ENCODE results near the gene GPR17. TPM values are rescaled to one million over a fixed set of nuclear protein-coding genes. Genes with fewer than 3 reads are reported as not detected.

GPR17 gene
- total and polyA plus RNA-seq, 8 donors: 0.24 to 3.6 (median 1.1) TPM

DNA sequence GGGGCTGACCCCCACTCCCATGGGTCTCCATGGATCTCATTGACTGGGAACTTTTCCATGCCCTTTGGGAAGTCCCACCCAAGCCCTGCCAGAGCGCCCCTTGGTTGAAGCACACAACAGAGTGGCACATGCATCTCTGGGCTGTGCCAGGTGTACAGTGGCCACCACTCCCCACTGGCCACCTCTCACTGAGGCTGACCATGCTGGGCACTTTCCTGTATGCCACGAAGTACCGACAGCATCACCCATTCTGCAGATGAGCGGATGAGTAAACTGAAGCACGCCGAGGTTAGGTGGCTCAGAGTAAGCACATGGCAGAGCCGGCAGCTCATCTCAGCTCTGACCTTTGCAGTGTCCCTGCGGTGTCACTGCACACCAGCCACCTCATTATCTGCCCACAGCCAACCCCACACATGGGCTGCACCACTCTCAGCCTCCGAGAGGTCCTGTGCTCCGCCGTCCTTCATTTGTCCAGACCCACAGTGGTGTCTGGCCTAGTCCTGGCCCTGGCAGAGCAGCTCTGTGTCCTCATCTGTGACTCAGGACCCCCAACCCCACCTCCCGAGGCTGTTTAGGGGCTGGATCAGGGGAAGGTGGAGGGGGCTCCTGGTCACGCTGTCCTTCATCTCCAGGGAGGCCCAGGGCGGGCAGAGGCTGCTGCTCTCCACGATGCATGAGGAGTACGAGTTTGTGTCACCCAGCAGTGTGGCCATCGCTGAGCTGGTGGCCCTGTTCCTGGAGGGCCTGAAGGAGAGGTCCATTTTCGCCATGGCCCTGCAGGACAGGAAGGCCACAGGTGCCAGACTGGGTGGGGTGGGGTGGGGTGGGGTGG lies 18.0 kb upstream of the GPR17 start:
- TF ChIP-seq, protein P1, sequence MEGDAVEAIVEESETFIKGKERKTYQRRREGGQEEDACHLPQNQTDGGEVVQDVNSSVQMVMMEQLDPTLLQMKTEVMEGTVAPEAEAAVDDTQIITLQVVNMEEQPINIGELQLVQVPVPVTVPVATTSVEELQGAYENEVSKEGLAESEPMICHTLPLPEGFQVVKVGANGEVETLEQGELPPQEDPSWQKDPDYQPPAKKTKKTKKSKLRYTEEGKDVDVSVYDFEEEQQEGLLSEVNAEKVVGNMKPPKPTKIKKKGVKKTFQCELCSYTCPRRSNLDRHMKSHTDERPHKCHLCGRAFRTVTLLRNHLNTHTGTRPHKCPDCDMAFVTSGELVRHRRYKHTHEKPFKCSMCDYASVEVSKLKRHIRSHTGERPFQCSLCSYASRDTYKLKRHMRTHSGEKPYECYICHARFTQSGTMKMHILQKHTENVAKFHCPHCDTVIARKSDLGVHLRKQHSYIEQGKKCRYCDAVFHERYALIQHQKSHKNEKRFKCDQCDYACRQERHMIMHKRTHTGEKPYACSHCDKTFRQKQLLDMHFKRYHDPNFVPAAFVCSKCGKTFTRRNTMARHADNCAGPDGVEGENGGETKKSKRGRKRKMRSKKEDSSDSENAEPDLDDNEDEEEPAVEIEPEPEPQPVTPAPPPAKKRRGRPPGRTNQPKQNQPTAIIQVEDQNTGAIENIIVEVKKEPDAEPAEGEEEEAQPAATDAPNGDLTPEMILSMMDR (IDR thresholded peaks at IDR 0.05): no peak
- Histone ChIP-seq H3K36me3 (no peaks in the 10 kb centered on the region), H3K27me3 (no peaks in the 10 kb centered on the region), H3K27ac (no peak overlapping the region), H3K4me3 (no peak overlapping the region), H3K9me3 (no peaks in the 10 kb centered on the region), H3K4me1 (peaks cover 0 to 20% of the 10 kb centered on the region in 2 donors)
- peak in 1 of 4 donors; percentile 68 for DNase-seq
- no peak for ATAC-seq
- intact Hi-C loops (cut with DNase I): no loop called here

DNA sequence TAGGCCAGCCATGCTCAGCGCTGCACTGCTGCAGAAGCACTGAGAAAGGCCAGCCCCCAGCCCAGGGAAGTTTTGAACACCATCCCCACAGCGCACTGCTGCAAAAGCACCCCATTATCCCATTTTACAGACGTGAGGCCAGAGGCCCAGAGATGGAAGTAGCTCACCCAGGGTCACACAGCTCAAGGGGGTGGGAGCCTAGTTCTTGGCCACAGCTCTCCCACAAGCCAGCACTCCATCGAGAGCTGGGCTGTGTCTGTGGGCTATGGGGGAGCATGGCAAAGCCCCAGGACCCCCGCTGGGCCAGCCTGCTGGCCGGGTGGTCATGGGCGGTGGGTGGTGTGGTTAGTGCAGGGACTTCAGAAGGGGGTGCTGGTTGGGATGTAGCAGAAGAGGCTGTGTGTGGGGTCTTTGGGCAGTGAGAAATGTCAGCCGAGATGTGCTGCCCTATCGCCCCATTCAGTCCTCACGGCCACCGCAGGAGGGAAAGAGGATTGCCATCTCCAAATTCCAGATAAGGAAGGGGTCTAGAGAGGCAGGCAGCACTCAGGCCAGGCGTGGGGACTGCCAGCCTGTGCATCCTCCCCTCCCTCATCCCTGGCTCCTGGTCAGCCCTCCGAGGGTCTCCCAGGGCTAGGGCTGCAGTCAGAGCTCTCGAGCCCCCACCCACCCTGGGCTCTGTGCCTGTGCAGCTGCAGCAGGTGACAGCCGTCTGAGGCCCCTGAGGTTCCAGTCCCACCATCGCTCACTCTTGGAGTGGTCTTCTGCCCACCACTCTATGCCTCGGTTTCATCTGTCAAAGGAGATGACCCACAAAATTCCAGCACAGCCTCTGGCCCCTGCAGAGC lies 17.0 kb upstream of the GPR17 start:
- no peaks in the 10 kb centered on the region for H3K36me3 ChIP-seq
- no peak overlapping the region for H3K27ac ChIP-seq
- no peaks in the 10 kb centered on the region for H3K9me3 ChIP-seq
- intact Hi-C loops (cut with DNase I): no loop called here
- DNase-seq (peak in 1 of 4 donors; percentile 59), ATAC-seq (no peak)
- no peaks in the 10 kb centered on the region for H3K27me3 ChIP-seq
- TF ChIP-seq, protein P1 (IDR thresholded peaks at IDR 0.05): no peak
- peaks cover 3 to 30% of the 10 kb centered on the region in 2 donors for H3K4me1 ChIP-seq
- H3K4me3 ChIP-seq: no peak overlapping the region

DNA sequence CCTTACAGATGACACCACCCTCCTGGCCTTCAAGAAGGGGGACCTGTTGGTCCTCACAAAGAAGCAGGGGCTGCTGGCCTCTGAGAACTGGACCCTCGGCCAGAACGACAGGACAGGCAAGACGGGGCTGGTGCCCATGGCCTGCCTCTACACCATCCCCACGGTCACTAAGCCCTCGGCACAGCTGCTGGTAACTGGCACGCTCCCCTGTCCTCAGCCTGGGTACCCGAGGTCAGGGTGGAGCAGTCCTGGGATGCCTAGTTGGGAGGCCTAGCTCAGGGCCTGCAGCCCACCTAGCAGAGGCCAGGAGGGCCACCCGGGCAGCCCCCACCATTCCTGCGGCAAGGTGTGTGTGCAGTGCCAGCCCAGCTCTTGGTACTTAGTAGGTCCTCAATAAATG lies 16.3 kb upstream of the GPR17 start:
- peaks cover 4 to 36% of the 10 kb centered on the region in 2 donors for H3K4me1 ChIP-seq
- no peak for DNase-seq
- intact Hi-C loops (cut with DNase I): no loop called here
- ATAC-seq: no peak
- no peak overlapping the region for H3K4me3 ChIP-seq
- no peak overlapping the region for H3K27ac ChIP-seq
- H3K36me3 ChIP-seq: no peaks in the 10 kb centered on the region
- no peaks in the 10 kb centered on the region for H3K9me3 ChIP-seq
- TF ChIP-seq, protein P1 (IDR thresholded peaks at IDR 0.05): no peak
- no peaks in the 10 kb centered on the region for H3K27me3 ChIP-seq

DNA sequence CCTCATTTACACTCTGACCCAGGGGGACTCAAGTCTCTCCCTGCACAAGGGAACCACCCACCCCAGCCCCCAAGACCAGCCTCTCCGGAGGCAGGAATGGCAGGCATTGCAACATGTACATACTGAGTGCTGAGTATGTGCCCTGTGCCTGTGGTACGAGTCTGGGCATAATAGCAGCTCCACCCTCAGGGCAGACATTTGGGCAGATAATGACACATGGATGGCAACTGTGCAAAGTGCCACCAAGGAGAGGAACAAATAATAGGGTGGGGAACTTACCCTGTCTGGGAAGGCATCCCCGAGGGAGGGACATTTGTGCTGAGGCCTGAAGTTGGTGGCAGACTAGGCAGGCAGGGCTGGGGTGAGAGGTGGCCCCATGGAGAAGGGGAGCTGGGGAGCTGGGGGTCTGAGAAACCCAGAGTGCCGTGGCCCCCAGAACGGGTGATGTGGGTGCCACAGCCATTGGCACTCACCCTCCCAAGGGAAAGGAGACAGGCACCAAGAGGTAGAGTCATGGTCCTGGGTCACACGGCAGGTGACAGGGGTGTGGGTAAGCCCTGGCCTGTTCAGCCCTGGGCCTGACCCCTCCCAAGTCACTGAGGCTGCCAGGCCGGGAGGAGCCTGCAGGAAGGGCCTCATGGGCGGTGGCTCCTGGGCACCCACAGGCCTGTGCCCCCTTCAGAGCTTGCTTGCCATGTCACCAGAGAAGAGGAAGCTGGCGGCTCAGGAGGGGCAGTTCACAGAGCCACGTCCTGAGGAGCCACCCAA lies 15.7 kb upstream of the GPR17 start:
- Histone ChIP-seq H3K27ac (no peak overlapping the region), H3K27me3 (no peaks in the 10 kb centered on the region), H3K4me3 (no peak overlapping the region), H3K36me3 (no peaks in the 10 kb centered on the region), H3K9me3 (no peaks in the 10 kb centered on the region), H3K4me1 (peaks cover 4 to 40% of the 10 kb centered on the region in 2 donors)
- ATAC-seq (no peak), DNase-seq (peak in 1 of 4 donors; percentile 68)
- intact Hi-C loops (cut with DNase I): no loop called here
- TF ChIP-seq, protein P1 (IDR thresholded peaks at IDR 0.05): no peak

All from left lung (tissue), 10 donors.